H1 (cell line): Measurements from ENCODE around the gene RAB31.

Experiments
- CEBPB ChIP-seq: IDR thresholded peaks from 2 replicates; pipeline ENCODE4 v1.6.1; 2012; ENCODE audit warnings: low read depth, low read length
- POLR2A ChIP-seq, 2 experiments: IDR thresholded peaks; 1 replicate in 1 of 2; 2 replicates in 1 of 2; pipeline ENCODE4 v1.6.1; 2011; ENCODE audit warnings: low read depth in 2 of 2, low read length in 2 of 2, mild to moderate bottlenecking in 2 of 2; ENCODE audit errors: control extremely low read depth in 1 of 2

DNA sequence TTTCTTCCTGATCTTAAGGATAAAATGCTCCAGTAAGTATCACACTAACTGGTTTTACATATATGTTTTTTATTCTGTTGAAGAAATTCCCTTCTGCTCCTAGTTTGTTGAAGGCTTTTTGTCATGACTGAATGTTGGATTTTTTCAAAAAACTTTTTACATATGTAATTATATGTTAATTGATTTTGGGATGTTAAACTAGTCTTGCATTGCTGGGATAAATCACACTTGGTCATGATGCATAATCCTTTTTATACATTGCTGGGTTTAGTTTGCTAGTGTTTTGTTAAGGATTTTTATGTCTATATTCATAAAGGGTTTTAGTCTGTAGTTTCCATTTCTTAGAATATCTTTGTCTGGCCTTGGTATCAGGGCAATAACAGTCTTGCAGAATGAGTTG, 112.0 kb downstream of the RAB31 start:
- TF ChIP-seq CEBPB (no peak), POLR2A (IDR thresholded peaks at IDR 0.05; ENCODE audit: control extremely low read depth in 1 of 2, low read depth in 2 of 2, low read length in 2 of 2) (no peak)
